CD1c-positive myeloid dendritic cell (primary cell): ENCODE data around the gene SYNE4.
A peak's percentile ranks its signal among the peaks of the same experiment; 100 is the strongest.
"Not testable (repeated sequence)": the region's sequence is repeated elsewhere in the genome, so short reads cannot be mapped to it uniquely, and the experiment has no call there.

Experiments
- DNase-seq: peaks from one replicate; pipeline ENCODE4 v3.0.0-alpha.2; 2016; ENCODE audit errors: extremely low spot score

Gene SYNE4, protein sequence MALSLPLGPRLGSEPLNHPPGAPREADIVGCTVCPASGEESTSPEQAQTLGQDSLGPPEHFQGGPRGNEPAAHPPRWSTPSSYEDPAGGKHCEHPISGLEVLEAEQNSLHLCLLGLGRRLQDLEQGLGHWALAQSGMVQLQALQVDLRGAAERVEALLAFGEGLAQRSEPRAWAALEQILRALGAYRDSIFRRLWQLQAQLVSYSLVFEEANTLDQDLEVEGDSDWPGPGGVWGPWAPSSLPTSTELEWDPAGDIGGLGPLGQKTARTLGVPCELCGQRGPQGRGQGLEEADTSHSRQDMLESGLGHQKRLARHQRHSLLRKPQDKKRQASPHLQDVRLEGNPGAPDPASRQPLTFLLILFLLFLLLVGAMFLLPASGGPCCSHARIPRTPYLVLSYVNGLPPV

DNA sequence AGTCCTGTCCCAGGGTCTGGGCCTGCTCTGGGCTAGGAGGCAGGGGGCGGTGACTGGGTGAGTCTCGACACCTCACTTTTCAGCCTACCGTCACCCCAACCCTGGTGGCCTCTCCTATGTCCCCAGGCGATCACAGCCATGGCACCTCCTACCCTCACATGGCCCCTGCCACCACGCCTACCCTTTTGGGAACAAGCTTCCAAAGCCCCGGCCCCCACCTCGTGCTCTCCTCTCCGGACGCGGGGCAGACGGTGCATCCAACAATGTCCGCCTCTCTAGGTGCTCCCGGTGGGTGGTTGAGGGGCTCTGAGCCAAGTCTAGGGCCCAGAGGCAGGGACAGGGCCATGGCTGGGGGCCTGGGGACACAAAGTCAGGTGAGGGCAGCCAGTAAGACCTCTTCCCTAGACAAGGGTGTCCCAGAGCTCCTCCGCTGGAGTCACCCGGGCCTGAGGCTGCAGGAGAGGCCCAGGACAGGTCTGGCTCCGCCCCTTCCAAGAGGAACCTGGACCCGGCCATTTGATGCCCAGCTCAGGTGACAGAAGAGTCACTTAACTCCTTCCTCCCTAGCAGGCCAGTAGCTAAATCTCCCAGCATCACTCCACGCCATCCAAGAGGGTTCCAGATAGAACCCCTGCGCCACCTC is at the start of gene SYNE4:
Gene SYNE4, minus strand, starts transcription at position 478 of the 643 bp plus-strand sequence. Its CDS starts 132 bp downstream, at position 346.
- no peak for DNase-seq

DNA sequence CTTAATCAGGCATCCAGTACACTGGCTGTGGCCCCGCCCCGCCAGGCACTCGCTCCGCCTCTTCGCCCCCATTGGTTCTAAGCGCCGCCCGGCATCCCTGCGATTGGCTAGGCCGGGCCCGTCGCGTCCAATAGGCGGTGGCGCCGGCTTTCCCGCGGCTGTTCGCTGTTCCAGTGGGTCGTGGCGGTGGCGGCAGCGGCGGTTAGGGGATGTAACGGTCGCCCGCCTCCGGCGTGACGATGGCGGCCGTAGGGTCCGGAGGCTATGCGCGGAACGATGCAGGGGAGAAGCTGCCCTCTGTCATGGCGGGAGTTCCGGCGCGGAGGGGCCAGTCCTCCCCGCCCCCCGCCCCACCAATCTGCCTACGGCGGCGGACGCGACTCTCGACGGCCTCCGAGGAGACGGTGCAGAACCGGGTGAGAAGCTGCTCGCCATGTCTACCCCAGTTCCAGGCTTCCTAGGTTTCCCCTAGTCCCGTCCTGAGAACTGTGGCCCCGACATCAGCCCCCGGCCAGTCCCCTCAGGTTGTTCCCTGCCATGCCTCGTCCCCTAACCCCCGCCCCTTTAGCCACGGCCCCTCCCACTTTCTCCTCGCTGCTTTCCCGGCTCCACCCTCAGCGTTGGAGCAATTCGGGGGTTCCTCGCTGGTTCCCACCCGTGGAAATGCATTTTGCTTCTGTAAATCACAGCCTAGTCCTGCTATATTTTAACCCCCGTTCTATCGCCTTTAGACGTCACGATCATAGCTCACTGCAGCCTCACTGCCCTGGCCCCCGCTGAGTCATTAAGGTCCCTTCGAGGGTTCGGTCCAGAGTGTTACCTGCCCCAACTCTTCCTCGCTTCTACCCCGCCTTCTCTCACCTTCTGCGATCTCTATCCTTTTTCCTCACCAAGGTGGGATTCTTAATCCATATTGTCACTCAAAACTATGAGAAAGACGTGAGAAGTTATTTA is 46.4 kb upstream of the SYNE4 start, which contains the start of gene WDR62:
Gene WDR62, plus strand, starts transcription at position 165 of the 954 bp plus-strand sequence. Its CDS starts 75 bp downstream, at position 240.
- peak; percentile 97 for DNase-seq

DNA sequence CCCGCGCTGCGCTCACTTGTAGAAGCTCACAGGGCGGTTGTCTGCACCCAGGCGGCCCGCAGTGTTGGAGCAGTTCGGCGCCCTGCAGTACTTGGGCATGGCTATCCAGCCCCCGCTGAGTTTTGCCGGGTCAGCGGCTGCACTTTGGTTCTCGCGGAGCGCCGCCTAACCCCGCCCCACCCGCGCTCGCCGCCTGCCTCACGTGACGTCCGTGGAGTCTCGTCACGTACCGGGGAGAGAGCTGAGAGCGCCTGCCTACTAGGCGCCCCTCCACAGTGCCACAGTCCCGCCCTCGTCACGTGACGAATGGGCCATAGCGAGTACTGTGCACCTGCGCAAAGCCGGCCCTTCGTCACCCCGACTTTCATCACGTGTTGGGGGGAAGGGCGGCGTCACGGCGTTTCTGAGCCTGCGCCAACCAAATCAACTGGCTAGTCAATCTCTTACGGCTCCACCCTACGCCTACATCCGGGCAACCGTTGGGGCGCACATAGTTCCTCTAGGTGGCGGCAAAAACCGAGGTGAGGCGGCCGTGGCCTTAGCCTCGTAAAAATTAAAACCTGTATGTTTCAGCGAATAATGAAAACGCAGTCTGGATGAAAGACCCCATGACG is 45.6 kb upstream of the SYNE4 start, which contains the start of gene THAP8:
Gene THAP8, minus strand, starts transcription at position 167 of the 614 bp plus-strand sequence. Its CDS starts 68 bp downstream, at position 99.
- peak; percentile 100 for DNase-seq

DNA sequence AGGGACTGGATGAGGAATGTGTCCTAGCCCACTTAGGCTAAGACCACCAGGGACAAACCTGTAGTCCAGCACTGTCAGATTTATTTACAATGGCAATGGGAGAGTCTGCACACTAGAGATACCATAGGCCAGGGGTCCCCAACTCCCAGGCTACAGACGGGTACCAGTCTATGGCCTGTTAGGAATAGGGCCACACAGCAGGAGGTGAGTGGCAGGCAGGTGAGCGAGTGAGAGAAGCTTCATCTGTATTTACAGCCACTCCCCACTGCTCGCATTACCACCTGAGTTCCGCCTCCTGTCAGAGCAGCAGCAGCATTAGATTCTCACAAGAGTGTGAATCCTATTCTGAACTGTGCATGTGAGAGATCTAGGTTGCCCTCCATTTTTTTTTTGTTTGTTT is 43.0 kb upstream of the SYNE4 start:
- no peak for DNase-seq

DNA sequence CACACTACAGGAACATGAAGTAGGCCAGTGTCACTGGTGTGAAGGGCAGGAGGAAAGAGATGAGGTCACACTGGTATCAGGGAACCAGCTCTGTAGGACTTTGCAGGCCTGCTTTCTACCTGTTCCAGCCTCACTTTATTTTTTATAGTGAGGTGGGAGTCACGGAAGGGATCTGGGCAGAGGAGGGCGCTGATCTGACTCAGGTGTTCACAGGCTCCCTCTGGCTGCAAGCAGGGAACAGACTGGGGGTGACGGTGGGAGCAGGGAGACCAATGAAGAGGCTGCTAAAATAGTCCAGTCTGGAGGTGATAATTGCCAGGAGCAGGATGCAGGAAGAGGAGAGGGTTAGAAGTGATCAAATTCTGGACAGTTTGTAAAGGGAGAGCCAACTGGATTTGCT is 42.6 kb upstream of the SYNE4 start:
- no peak for DNase-seq

DNA sequence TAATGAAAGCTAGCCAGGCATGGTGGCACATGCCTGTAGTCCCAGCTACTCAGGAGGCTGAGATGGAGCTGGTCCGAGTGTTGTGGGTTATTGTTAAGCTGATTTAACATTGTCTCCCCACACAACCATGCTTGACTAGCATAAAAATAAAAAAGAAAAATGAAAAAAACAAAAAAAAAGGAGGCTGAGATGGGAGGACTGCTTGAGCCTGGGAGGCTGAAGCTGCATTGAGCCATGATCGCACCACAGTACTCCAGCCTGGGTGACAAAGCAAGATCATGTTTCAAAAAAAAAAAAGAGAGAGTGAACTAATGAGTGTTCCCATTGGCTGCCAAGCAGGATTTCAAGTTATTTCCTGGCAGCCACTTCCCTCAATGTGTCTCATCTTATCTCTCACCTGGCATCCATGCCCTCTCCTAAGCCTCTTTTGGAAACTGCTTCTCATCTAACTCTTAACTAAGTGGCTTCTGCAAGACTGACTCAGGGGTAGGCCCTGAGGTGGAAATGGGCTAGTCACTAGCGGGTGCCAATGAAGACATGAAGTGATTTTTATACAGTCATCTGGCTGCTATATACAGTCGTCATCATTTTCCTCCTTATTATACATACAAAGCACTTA is 40.6 kb upstream of the SYNE4 start:
- no peak for DNase-seq

DNA sequence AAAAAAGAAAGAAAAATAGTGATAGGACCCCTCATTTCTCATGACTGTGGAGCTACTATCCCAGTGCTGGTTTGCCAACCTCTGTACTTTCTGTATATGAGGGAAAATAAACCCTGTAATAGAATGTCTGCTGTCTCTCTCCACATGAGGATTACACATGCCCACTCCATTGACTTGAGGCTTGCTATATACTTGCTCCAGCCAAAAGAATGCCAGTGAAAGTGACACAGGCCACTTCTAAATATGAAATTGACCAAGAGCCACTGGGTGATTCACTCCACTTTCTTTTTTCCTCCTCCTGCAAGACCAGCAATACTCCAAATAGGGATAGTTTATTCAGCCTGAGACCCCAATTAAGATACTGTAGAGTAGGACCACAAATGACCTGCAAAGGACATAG is 39.2 kb upstream of the SYNE4 start:
- DNase-seq: no peak

DNA sequence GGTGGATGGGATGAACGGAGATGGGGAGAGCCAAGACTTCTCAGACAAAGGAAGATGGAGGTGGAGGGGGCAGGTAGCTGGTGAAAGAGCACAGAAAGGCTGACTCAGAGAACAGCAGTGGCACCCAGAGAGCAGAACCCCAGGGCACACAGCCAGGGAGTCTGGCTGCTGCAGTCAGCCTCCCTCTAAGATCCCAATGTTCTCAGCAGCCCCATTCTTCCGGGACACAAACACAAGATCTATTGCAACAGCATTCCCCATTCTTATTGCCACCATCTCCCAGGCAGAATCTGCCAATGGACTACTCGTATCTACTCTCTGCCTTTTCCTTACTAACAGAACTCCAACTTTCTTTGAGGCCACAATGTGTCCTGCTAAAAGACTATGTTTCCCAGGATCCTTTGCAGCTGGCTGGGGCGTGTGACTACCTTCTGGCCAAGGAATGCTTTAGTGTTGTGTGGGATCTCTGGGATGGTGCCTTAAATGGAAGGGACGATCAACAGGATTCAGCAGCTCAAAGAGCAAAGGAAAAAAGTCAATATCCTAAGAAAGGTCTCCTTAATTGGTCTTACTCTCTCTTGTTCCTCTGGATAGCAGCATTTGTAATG is 37.9 kb upstream of the SYNE4 start:
- DNase-seq: no peak

DNA sequence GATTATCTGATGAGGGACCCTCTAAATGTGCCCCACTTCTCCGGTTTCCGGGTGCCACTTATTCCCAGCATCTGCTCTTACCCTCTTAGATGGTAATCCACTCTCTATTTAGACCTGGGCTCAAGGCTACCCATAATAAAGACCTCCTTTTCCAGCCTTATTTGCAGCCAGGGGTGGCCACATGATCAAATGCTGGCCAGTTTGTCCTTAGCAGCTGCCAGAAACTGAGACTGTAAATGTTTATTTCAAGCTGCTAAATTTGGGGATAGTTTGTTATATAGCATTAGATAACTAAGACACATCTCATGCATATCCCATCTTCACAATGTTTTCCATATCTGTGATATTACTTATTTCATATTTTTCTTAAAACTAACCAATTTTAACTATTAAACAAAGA is 35.3 kb upstream of the SYNE4 start:
- no peak for DNase-seq

DNA sequence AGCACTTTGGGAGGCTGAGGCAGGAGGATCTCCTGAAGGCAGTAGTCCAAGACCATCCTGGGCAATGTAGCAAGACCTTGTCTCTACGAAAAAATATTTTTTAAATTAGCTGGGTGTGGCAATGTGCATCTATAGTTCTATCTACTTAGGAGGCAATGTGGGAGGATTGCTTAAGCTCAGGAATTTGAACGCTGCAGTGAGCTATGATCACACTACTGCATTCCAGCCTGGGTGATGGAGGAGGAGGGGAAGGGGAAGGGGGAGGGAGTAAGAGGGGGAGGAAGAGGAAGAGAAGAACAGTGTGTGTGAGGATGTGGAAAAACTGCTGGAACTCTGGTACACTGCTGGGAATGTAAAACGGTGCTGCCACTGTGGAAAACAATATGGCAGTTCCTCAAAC is 33.2 kb upstream of the SYNE4 start:
- peak; percentile 23 for DNase-seq

DNA sequence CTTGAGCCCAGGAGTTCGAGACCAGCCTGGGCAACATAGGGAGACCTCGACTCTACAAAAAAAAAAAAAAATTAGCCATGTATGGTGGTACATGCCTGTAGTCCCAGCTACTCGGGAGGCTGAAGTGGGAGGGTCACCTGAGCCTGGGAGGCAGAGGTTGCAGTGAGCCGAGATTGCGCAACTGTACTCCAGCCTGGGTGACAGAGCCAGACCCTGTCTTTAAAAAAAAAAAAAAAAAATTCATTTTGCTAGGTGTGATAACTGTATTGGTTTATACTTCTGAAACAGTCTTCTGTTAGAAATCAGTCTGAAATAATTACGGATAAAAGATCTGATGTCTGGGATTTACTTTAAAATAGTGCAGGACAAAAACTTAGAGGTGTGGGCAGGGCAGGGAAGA is 32.5 kb upstream of the SYNE4 start:
- not testable (repeated sequence) for DNase-seq

DNA sequence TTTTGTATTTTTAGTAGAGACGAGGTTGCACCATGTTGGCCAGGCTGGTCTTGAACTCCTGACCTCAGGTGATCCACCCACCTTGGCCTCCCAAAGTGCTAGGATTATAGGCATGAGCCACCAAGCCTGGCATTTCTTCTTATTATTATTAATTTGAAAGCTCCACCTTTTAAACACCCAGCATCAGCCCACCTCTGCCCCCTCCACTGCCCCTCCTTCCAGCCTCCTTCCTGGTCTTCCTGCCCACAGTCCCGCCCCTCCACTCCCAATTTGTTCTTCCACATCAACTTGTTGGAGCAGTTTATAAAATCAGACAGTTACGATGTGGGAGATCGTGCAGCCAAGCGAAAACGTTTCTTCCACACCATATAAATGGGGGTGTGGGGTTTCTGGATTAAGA is 31.9 kb upstream of the SYNE4 start:
- DNase-seq: no peak

DNA sequence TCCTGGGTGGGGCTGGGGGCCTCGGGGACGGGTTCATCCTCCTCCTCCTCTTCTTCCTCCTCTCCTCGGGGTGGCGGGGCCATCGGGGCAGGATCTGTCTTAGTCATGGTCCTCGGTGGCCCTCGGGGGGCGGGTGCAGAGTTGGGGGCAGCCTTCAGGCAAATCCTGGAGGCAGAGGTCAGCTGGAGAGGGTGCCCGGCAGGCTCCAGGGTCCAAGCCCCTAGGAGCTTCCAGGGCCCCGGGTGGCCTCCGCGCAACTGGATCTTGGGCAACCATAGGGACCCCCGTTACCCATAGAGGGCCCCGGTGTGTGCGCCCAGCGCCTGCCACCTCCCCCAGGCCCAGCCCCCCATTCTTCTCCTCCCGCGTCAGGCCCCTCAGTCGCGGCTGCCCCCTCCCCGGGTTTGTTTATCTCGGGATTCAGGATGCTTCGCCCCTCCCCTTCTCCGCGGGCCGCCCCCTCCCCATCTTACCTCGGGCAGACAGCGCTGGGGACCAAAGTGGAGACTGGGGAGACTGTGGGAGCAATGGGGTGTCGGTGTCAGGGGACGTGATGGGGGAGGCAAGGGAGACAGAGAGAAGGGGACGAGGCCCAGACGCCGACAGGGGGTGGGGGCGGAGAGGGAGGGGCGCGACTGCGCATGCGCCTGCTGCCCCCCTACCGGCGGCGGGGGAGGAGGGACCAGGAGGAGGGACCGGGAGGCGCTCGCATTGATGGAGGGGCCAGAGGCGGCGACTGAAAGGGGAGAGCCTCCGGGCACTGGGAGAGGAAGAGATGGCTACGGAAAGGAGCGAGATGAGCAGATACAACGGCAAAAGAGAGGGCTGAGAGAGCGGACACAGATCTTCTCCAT is 23.9 kb upstream of the SYNE4 start, which contains the start of gene CLIP3:
Gene CLIP3, minus strand, starts transcription at position 623 of the 854 bp plus-strand sequence. Its CDS starts 516 bp downstream, at position 107.
- no peak for DNase-seq

DNA sequence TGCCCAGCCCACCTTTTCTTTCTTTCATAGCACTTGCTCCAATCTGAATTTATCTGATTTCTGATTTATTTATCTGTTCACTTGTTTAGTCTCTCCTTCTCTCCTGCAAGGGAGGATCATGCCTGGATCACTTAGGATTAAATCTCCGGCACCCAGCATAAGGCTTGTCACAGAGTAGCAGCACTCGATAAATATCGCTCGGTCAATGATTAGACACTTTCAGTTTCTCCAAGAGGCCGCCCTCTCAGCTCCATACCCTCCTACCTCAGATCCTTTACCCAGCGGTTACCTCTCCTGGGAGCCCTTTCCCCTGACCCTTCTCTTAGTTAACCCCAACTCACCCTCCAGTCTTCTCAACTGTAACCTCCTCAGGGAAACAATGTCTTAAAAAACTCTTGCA is 22.7 kb upstream of the SYNE4 start:
- DNase-seq: no peak

DNA sequence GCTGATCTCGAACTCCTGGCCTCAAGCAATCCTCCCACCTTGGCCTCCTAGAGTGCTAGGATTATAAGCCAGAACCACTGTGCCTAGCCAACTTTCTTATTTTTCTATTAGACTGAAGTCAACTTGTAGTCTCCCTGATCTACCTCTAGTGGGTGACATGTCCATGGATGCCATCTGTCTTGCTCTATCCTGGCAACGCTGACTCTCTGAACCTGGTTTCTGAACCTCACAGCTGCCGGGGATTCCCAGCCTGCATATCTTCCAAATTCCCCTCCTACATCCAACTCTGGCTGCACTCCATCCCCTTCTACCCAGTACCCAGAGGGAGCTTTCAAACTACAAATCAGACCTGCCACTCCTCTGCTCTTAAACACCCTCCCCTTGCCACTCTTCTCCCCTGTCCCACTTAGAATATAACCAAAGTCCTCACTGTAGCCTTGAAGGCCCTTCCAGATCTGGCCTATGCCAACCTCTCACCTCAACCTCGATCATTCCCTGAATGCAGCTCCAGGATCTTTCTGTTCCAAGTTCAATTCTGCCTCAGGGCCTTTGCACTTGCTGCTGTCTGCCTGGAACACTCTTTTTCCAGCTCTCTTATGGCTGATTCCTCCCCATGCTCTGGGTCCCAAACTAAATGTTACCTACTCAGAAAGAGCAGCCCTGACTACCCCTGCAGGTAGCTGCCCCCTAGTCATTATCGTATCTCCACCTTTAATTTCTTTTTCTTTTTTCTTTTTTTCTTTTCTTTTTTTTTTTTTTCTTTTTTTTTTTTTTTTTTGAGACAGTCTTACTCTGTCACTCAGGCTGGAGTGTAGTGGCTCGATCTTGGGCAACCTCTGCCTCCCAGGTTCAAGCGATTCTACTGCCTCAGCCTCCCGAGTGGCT is 21.9 kb upstream of the SYNE4 start:
- DNase-seq: no peak

DNA sequence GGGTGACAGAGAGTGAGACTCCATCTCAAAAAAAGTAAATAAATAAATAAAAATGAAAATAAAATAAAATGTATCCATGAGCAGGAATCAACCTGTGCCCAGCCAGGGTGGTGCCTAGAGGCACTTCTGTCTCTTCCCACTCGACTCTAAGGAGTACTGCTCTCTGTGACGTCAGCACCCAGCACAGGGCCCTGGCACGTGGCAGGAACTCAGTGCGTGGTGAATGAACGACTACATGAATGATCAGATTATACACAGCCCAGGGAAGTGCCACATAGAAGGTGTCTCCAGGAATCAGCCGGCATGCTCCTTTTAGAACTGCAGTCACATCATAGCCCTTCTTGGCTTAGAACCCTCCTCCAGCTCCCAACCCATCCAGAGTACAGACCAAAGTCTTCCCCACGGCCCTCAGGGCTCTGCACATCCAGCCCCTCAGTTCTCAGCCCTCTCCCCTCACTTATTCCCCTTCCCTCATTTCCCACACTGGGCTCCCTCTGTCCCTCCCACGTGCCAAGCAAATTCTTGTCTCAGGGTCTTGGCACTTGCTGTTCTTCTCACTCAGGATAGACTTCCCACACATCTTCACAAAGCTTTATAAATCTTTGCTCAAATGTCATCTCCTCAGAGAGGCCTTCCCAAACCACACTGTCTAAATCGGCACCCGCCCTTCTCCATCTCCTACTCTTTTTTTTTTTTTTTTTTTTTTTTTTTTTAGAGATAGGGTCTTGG is 19.9 kb upstream of the SYNE4 start:
- no peak for DNase-seq

DNA sequence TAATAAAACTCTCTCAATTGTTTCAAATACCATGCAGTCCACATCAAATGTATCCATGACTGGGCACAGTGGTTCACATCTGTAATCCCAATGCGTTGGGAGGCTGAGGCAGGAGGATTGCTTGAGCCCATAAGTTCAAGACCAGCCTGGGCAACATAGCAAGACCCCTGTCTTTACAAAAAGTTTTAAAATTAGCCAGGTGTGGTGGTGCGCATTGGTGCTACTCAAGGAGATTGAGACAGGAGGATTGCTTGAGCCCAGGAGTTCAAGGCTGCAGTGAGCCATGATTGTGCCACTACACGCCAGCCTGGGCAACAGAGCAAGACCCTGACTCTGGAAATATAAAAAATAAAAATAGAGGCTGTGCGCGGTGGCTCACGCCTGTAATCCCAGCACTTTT is 19.1 kb upstream of the SYNE4 start:
- no peak for DNase-seq
